H1 (cell line): ENCODE data around the gene SLC38A10. TPM values are rescaled to one million over a fixed set of nuclear protein-coding genes. Genes with fewer than 3 reads are reported as not detected.

Experiments
- CTCF ChIA-PET: fragments of 300-600 bp; sonication (Branson Sonifier 250); formaldehyde crosslinking; loops from one replicate; lab custom pipeline; 2021; ENCODE audit not compliant: partially characterized antibody; lab: Charles Lee
- POLR2A ChIA-PET: fragments of 300-600 bp; sonication (Branson Sonifier 250); formaldehyde crosslinking; loops from one replicate; lab custom pipeline; 2021; ENCODE audit warnings: inconsistent platforms; ENCODE audit not compliant: partially characterized antibody; lab: Charles Lee
- DNase-seq, 2 experiments: peaks; one replicate each; pipeline versions ENCODE4 v3.0.0 to v3.0.0-alpha.2; 2010 to 2022; ENCODE audit warnings: low spot score in 2 of 2, low read depth in 1 of 2, mixed read lengths in 1 of 2
- FAIRE-seq: peaks from 2 replicates; lab custom pipeline; 2011; peaks lifted over from hg19 to GRCh38; lab: Jason Lieb, UNC
- H2AFZ ChIP-seq: 2 replicates; pipeline ENCODE4 v1.8.1; 2012; ENCODE audit warnings: low read length, inconsistent platforms
- H2AK5ac ChIP-seq: 2 replicates; pipeline ENCODE4 v1.6.1; 2013; ENCODE audit warnings: low read depth, low read length
- H2BK120ac ChIP-seq: replicated peaks from 2 replicates; pipeline ENCODE3; 2013; ENCODE audit warnings: low read depth, low read length, inconsistent platforms
- H2BK12ac ChIP-seq: 2 replicates; pipeline ENCODE4 v1.6.1; 2013; ENCODE audit warnings: low read depth, low read length
- H2BK15ac ChIP-seq: 2 replicates; pipeline ENCODE4 v1.6.1; 2013; ENCODE audit warnings: low read length
- H2BK20ac ChIP-seq: 2 replicates; pipeline ENCODE4 v1.6.1; 2013; ENCODE audit warnings: low read length
- H2BK5ac ChIP-seq: 2 replicates; pipeline ENCODE4 v1.6.1; 2013; ENCODE audit warnings: low read depth, low read length
- H3K14ac ChIP-seq: 2 replicates; pipeline ENCODE4 v1.6.1; 2013; ENCODE audit warnings: inconsistent platforms; ENCODE audit not compliant: insufficient read length
- H3K18ac ChIP-seq: 2 replicates; pipeline ENCODE4 v1.6.1; 2013; ENCODE audit warnings: low read length; ENCODE audit errors: extremely low read depth
- H3K23ac ChIP-seq: 2 replicates; pipeline ENCODE4 v1.6.1; 2013; ENCODE audit warnings: inconsistent platforms; ENCODE audit not compliant: insufficient read length
- H3K23me2 ChIP-seq: 2 replicates; pipeline ENCODE4 v1.6.1; 2013; ENCODE audit warnings: low read depth, low read length
- H3K27ac ChIP-seq: 2 replicates; pipeline ENCODE4 v1.6.1; 2011; ENCODE audit warnings: low read depth, low read length, inconsistent platforms
- H3K27me3 ChIP-seq, 4 experiments: replicated peaks in 1 of 4; 1 replicate in 1 of 4; 2 replicates in 3 of 4; pipeline versions ENCODE4 v1.6.1 to v1.8.1; 2011 to 2013; ENCODE audit warnings: low read length in 3 of 4, mild to moderate bottlenecking in 3 of 4, inconsistent platforms in 2 of 4, mixed read lengths in 2 of 4, moderate library complexity in 1 of 4; ENCODE audit not compliant: control insufficient read depth in 3 of 4, insufficient read depth in 3 of 4; ENCODE audit errors: extremely low read depth in 1 of 4
- H3K36me3 ChIP-seq, 4 experiments: 2 replicates each; pipeline versions ENCODE4 v1.6.1 to v1.8.1; 2011 to 2013; ENCODE audit warnings: mild to moderate bottlenecking in 4 of 4, low read length in 3 of 4, moderate library complexity in 2 of 4, control low read depth in 1 of 4, inconsistent platforms in 1 of 4; ENCODE audit not compliant: insufficient read depth in 4 of 4, control insufficient read depth in 2 of 4
- H3K4ac ChIP-seq: replicated peaks from 2 replicates; pipeline ENCODE3; 2013; ENCODE audit warnings: low read length, low read depth, mixed read lengths, inconsistent platforms; ENCODE audit not compliant: insufficient read length
- H3K4me1 ChIP-seq, 4 experiments: replicated peaks in 1 of 4; 1 replicate in 1 of 4; 2 replicates in 3 of 4; pipeline versions ENCODE4 v1.6.1 to v1.8.1; 2011 to 2013; ENCODE audit warnings: low read length in 3 of 4, inconsistent platforms in 2 of 4, mixed read lengths in 1 of 4; ENCODE audit not compliant: insufficient read depth in 4 of 4, control insufficient read depth in 3 of 4
- H3K4me2 ChIP-seq, 2 experiments: 2 replicates each; pipeline versions ENCODE4 v1.6.1 to v1.8.1; 2011 to 2013; ENCODE audit warnings: low read depth in 2 of 2, low read length in 2 of 2, control low read depth in 1 of 2, inconsistent platforms in 1 of 2, mild to moderate bottlenecking in 1 of 2; ENCODE audit not compliant: insufficient read depth in 1 of 2
- H3K4me3 ChIP-seq, 4 experiments: fragments of 200-600, 300-600 bp in 1 of 4; sonication (generic), shearing (Covaris generic), sonication (Bioruptor Twin) in 1 of 4; 2 replicates each; pipeline versions ENCODE4 v1.5.1 to v1.8.1; 2011 to 2016; ENCODE audit warnings: low read length in 4 of 4, low read depth in 3 of 4, control low read depth in 2 of 4, inconsistent platforms in 2 of 4, mild to moderate bottlenecking in 2 of 4, mixed read lengths in 1 of 4, moderate library complexity in 1 of 4; ENCODE audit not compliant: insufficient read depth in 2 of 4; ENCODE audit errors: extremely low read depth in 1 of 4
- H3K56ac ChIP-seq: replicated peaks from 2 replicates; pipeline ENCODE3; 2013; ENCODE audit warnings: low read depth, mild to moderate bottlenecking, mixed read lengths, low read length, inconsistent platforms; ENCODE audit not compliant: insufficient read length
- H3K79me1 ChIP-seq: 2 replicates; pipeline ENCODE4 v1.6.1; 2013; ENCODE audit warnings: low read depth, low read length, control low read depth
- H3K79me2 ChIP-seq, 2 experiments: 2 replicates each; pipeline versions ENCODE4 v1.6.1 to v1.8.1; 2012 to 2013; ENCODE audit warnings: low read length in 2 of 2, mild to moderate bottlenecking in 2 of 2, inconsistent platforms in 1 of 2; ENCODE audit not compliant: insufficient read depth in 2 of 2, control insufficient read depth in 1 of 2
- H3K9ac ChIP-seq, 4 experiments: replicated peaks in 1 of 4; 1 replicate in 1 of 4; 2 replicates in 3 of 4; pipeline versions ENCODE4 v1.6.1 to v1.8.1; 2011 to 2013; ENCODE audit warnings: low read depth in 3 of 4, low read length in 3 of 4, control low read depth in 2 of 4, mild to moderate bottlenecking in 2 of 4, moderate library complexity in 2 of 4, inconsistent platforms in 1 of 4; ENCODE audit errors: extremely low read depth in 1 of 4
- H3K9me3 ChIP-seq, 2 experiments: 2 replicates each; pipeline versions ENCODE4 v1.6.1 to v1.8.1; 2012 to 2013; ENCODE audit warnings: mild to moderate bottlenecking in 2 of 2, moderate library complexity in 2 of 2, control low read depth in 1 of 2, inconsistent platforms in 1 of 2, low read depth in 1 of 2, low read length in 1 of 2, mixed read lengths in 1 of 2; ENCODE audit not compliant: insufficient read depth in 2 of 2
- H4K20me1 ChIP-seq, 2 experiments: replicated peaks in 1 of 2; 2 replicates each; pipeline versions ENCODE3 to v1.8.1; 2011 to 2013; ENCODE audit warnings: inconsistent platforms in 2 of 2, low read length in 2 of 2, mild to moderate bottlenecking in 1 of 2; ENCODE audit not compliant: insufficient read depth in 2 of 2, control insufficient read depth in 1 of 2
- H4K5ac ChIP-seq: 2 replicates; pipeline ENCODE4 v1.6.1; 2013; ENCODE audit warnings: low read length, low read depth, mixed read lengths, inconsistent platforms; ENCODE audit not compliant: insufficient read length
- H4K8ac ChIP-seq: 2 replicates; pipeline ENCODE4 v1.8.0; 2013; ENCODE audit warnings: mild to moderate bottlenecking, moderate library complexity, low read length, inconsistent platforms; ENCODE audit not compliant: insufficient read depth; ENCODE audit errors: extremely low read depth
- H4K91ac ChIP-seq: replicated peaks from 2 replicates; pipeline ENCODE3; 2013; ENCODE audit warnings: low read length, mixed read lengths, inconsistent platforms; ENCODE audit not compliant: insufficient read length
- ASH2L ChIP-seq: fragments of 200-600, 300-600 bp; sonication (generic); IDR thresholded peaks from one replicate; pipeline ENCODE4 v1.7.1; 2017; ENCODE audit warnings: low read length
- ATF3 ChIP-seq: IDR thresholded peaks from 2 replicates; pipeline ENCODE4 v1.6.1; 2011; ENCODE audit warnings: low read depth, mild to moderate bottlenecking, low read length; ENCODE audit not compliant: insufficient read depth
- E2F6 ChIP-seq: IDR thresholded peaks from 2 replicates; pipeline ENCODE4 v1.6.1; 2012; ENCODE audit warnings: inconsistent platforms
- EP300 ChIP-seq, 2 experiments: IDR thresholded peaks; 1 replicate in 1 of 2; 2 replicates in 1 of 2; pipeline ENCODE4 v1.6.1; 2011 to 2012; ENCODE audit warnings: low read depth in 2 of 2, low read length in 2 of 2, mild to moderate bottlenecking in 2 of 2, borderline replicate concordance in 1 of 2, inconsistent platforms in 1 of 2, moderate library complexity in 1 of 2
- GTF2F1 ChIP-seq: IDR thresholded peaks from 2 replicates; pipeline ENCODE4 v1.6.1; 2012; ENCODE audit warnings: low read depth, low read length, improper control_type of control experiment, borderline replicate concordance
- MAFK ChIP-seq: IDR thresholded peaks from 2 replicates; pipeline ENCODE4 v1.6.1; 2012; ENCODE audit warnings: low read depth, mild to moderate bottlenecking, improper control_type of control experiment, low read length
- PHF8 ChIP-seq: fragments of 200-600 bp; sonication (generic); conservative IDR thresholded peaks from 2 replicates; pipeline ENCODE4 v1.7.1; 2012; ENCODE audit warnings: low read depth, mild to moderate bottlenecking, inconsistent platforms, low read length, moderate library complexity
- SIRT6 ChIP-seq: IDR thresholded peaks from one replicate; pipeline ENCODE4 v1.7.1; 2012; ENCODE audit warnings: low read length, inconsistent platforms
- SIX5 ChIP-seq: IDR thresholded peaks from 2 replicates; pipeline ENCODE4 v1.6.1; 2011; ENCODE audit warnings: mild to moderate bottlenecking, low read depth, low read length
- SP1 ChIP-seq: IDR thresholded peaks from 2 replicates; pipeline ENCODE4 v1.6.1; 2011; ENCODE audit warnings: low read depth, low read length
- TAF1 ChIP-seq: IDR thresholded peaks from 2 replicates; pipeline ENCODE4 v1.6.1; 2011; ENCODE audit warnings: mild to moderate bottlenecking, low read depth, low read length
- TAF7 ChIP-seq: optimal IDR thresholded peaks from 2 replicates; pipeline ENCODE3; 2011; ENCODE audit warnings: low read depth, mild to moderate bottlenecking, inconsistent platforms, low read length, moderate library complexity, borderline replicate concordance
- TCF12 ChIP-seq: IDR thresholded peaks from 2 replicates; pipeline ENCODE4 v1.6.1; 2011; ENCODE audit warnings: low read depth, mild to moderate bottlenecking, low read length
- YY1 ChIP-seq: IDR thresholded peaks from 2 replicates; pipeline ENCODE4 v1.6.1; 2011; ENCODE audit warnings: low read depth, mild to moderate bottlenecking, low read length
- WGBS, 2 experiments: shearing (Covaris generic) in 1 of 2; methylation state at CpG; one replicate each; pipeline versions ENCODE4 v1.1.6 to v1.1.7; 2013 to 2015; ENCODE audit warnings: low lambda C conversion rate in 2 of 2, mixed read lengths in 2 of 2, inconsistent platforms in 1 of 2, low coverage in 1 of 2, missing lambda C conversion rate in 1 of 2; ENCODE audit not compliant: insufficient replicate concordance in 2 of 2, insufficient coverage in 1 of 2, insufficient read length in 1 of 2; ENCODE audit errors: extremely low coverage in 1 of 2, missing lambda C conversion rate in 1 of 2; 5-methylcytosine and 5-hydroxymethylcytosine counted together
- polyA plus RNA-seq, 7 experiments: library from polyadenylated mRNA; depleted of rRNA in 3 of 7; stranded (reverse) in 5 of 7; unstranded in 2 of 7; fragments of >200 nt in 5 of 7; fragments of 200-250 nt in 2 of 7; gene quantifications; 1 replicate in 5 of 7; 2 replicates in 1 of 7; 4 replicates in 1 of 7; pipeline versions ENCODE4 v1.2.1 to v1.2.3, GENCODE V29; 2011 to 2013; ENCODE audit warnings: missing spikeins in 2 of 7, mixed read lengths in 2 of 7
- total RNA-seq: library from RNA; stranded (reverse); fragmentation: NEBNext Ultra II Directional; extraction: Animal tissue kit (Norgen Biotek cat#: 25700); gene quantifications from 2 replicates; pipeline ENCODE4 v1.2.1, GENCODE V29; 2021

The SLC38A10 gene
- total and polyA plus RNA-seq, 2 of the 8 experiments (the other 6 are each of a cell fraction or from before 2014, with no cell fraction given): 26.4 to 41.0 TPM

- H3K56ac ChIP-seq: no peak overlapping the region
- CTCF ChIA-PET: interaction anchor here (0.6 to 1.7 kb wide), 10 partner anchors 10 to 1601 kb away, joined by 3 to 7 read pairs (median 3); partner anchors contain the start of genes NDUFAF8 and TEPSIN
- FAIRE-seq: no peak
- no peaks in the 10 kb centered on the region; a peak in 1 of 4 replicates for H3K9me3 ChIP-seq
- H3K79me2 ChIP-seq: no peaks in the 10 kb centered on the region
- H4K8ac ChIP-seq: no peak overlapping the region
- no peak overlapping the region for H2BK120ac ChIP-seq
- no peak overlapping the region for H3K4me3 ChIP-seq
- no peak overlapping the region for H3K9ac ChIP-seq
- no peak overlapping the region for H2BK12ac ChIP-seq
- peaks cover 0 to 18% (median 4%) of the 10 kb centered on the region in 4 experiments; a peak in 5 of 8 replicates for H3K36me3 ChIP-seq
- no peaks in the 10 kb centered on the region for H3K27me3 ChIP-seq
- H2AK5ac ChIP-seq: no peak overlapping the region
- no peak overlapping the region for H3K14ac ChIP-seq
- H4K5ac ChIP-seq: no peak overlapping the region
- no peaks in the 10 kb centered on the region for H3K4me1 ChIP-seq
- no peak for DNase-seq
- H3K23me2 ChIP-seq: no peaks in the 10 kb centered on the region
- no peak overlapping the region for H4K91ac ChIP-seq
- POLR2A ChIA-PET: interaction anchor here (1.0 to 1.7 kb wide), 4 partner anchors 9 to 279 kb away, joined by 3 to 10 read pairs (median 3); partner anchors contain the start of genes NDUFAF8 and TEPSIN
- H3K23ac ChIP-seq: no peak overlapping the region
- 94% methylated on average over 14 of the region's 14 CpGs; no CpG with 5 or more reads in 1 of the 2 experiments for WGBS, 2 experiments
- no peak overlapping the region for H3K27ac ChIP-seq
- H2BK5ac ChIP-seq: no peak overlapping the region
- H4K20me1 ChIP-seq: peaks cover 0 to 9% of the 10 kb centered on the region in 2 experiments
- H3K4me2 ChIP-seq: no peak overlapping the region
- H2AFZ ChIP-seq: no peak overlapping the region
- no peaks in the 10 kb centered on the region; the same call in 1 of the 2 replicates for H3K79me1 ChIP-seq
- no peak overlapping the region for H3K18ac ChIP-seq
- no peak overlapping the region for H3K4ac ChIP-seq
- H2BK15ac ChIP-seq: no peak overlapping the region
- no peak overlapping the region for H2BK20ac ChIP-seq
- TF ChIP-seq TCF12 (no peak), TAF1 (no peak), ASH2L (no peak), MAFK (no peak), SIRT6 (no peak), TAF7 (no peak), YY1 (no peak), SIX5 (no peak), EP300 (IDR thresholded peaks at IDR 0.05; ENCODE audit: borderline replicate concordance in 1 of 2, low read depth in 2 of 2, low read length in 2 of 2) (no peak), E2F6 (no peak), ATF3 (no peak), SP1 (no peak), PHF8 (no peak), GTF2F1 (no peak)
Observed at GRCh38 chr17:81229666-81229920, 65.5 kb downstream of the SLC38A10 start.
